HepG2 (cell line): ENCODE data around the gene ETS2.

Source experiments
- ATF3 ChIP-seq: sonication (generic); formaldehyde crosslinking; IDR thresholded peaks from 2 replicates; pipeline ENCODE4 v1.4.0; 2020; ENCODE audit warnings: missing genetic modification reagents
- CC2D1A ChIP-seq: sonication (generic); formaldehyde crosslinking; IDR thresholded peaks from 2 replicates; pipeline ENCODE4 v1.8.1; 2023; ENCODE audit warnings: mild to moderate bottlenecking, missing genetic modification reagents
- CTCF ChIP-seq: sonication (generic); formaldehyde crosslinking; IDR thresholded peaks from 2 replicates; pipeline ENCODE4 v1.5.0; 2020; ENCODE audit warnings: mild to moderate bottlenecking, missing genetic modification reagents, moderate library complexity
- ERF ChIP-seq: IDR thresholded peaks from 2 replicates; pipeline ENCODE4 v1.6.1; 2018; ENCODE audit warnings: missing biosample characterization, missing genetic modification reagents
- NFE2L2 ChIP-seq: fragments of 150-350 bp; IDR thresholded peaks from 2 replicates; pipeline ENCODE4 v1.6.1; 2014; ENCODE audit warnings: low read length
- NR3C1 ChIP-seq: sonication (generic); formaldehyde crosslinking; IDR thresholded peaks from 2 replicates; pipeline ENCODE4 v1.4.0; 2020; ENCODE audit warnings: missing genetic modification reagents
- RAD21 ChIP-seq: fragments of 450-650 bp; formaldehyde crosslinking; IDR thresholded peaks from 2 replicates; pipeline ENCODE4 v1.5.0; 2020; ENCODE audit warnings: mild to moderate bottlenecking
- SMAD1 ChIP-seq: sonication (generic); formaldehyde crosslinking; IDR thresholded peaks from 2 replicates; pipeline ENCODE4 v1.4.0; 2020; ENCODE audit warnings: missing genetic modification reagents, low read depth, mild to moderate bottlenecking, borderline replicate concordance
- ZBTB1 ChIP-seq: sonication (generic); formaldehyde crosslinking; IDR thresholded peaks from 2 replicates; pipeline ENCODE4 v1.4.0; 2020; ENCODE audit warnings: missing genetic modification reagents, borderline replicate concordance
- ZNF234 ChIP-seq: sonication (generic); formaldehyde crosslinking; conservative IDR thresholded peaks from 2 replicates; pipeline ENCODE4 v1.5.1; 2020; ENCODE audit warnings: mild to moderate bottlenecking, missing genetic modification reagents

DNA sequence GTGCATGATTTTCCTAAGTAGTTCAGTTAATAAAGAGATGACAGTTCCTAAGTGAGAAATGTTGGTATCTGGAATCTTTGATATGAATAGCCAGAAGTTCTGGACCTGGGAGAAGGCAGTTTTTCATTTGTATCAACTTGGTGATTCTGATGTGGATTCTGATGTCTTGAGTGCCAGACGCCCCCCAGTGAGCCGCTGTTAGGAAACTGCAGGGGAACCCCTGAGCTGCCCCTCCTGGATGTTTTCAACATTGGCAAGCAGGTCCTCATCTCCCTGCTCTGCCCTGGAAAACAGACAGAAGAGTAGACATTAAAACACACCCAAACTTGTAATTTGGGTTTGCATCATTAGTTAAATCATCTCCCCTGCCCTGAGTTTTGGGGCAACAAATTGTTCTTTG is 7.4 kb downstream of the ETS2 start:
- TF ChIP-seq CC2D1A (CRISPR knock-in tag) (no peak), NFE2L2 (no peak), ZNF234 (CRISPR knock-in tag) (no peak), ERF (CRISPR knock-in tag) (no peak), ZBTB1 (CRISPR knock-in tag) (no peak), ATF3 (no peak), CTCF (CRISPR knock-in tag) (no peak), NR3C1 (no peak), SMAD1 (CRISPR knock-in tag) (no peak), RAD21 (CRISPR knock-in tag) (no peak)
